Mesodermal cell (in vitro differentiated cells): ENCODE results near the gene ZXDC.

Experiments used
- H3K27ac ChIP-seq: 2 replicates; pipeline ENCODE4 v1.7.0; 2013; ENCODE audit warnings: mild to moderate bottlenecking, low read depth, low read length, moderate library complexity; ENCODE audit not compliant: severe bottlenecking
- H3K36me3 ChIP-seq: 2 replicates; pipeline ENCODE4 v1.7.1; 2013; ENCODE audit warnings: mild to moderate bottlenecking, low read length, moderate library complexity; ENCODE audit not compliant: control insufficient read depth, insufficient read depth
- H3K4me1 ChIP-seq: one replicate; pipeline ENCODE4 v1.7.1; 2013; ENCODE audit warnings: mild to moderate bottlenecking, low read length; ENCODE audit not compliant: insufficient read depth, control insufficient read depth, poor library complexity, severe bottlenecking
- H3K4me3 ChIP-seq: 2 replicates; pipeline ENCODE4 v1.7.0; 2013; ENCODE audit warnings: low read length, control low read depth, mild to moderate bottlenecking; ENCODE audit not compliant: insufficient read depth, poor library complexity, severe bottlenecking; ENCODE audit errors: extremely low read depth
- H3K9me3 ChIP-seq: 2 replicates; pipeline ENCODE4 v1.7.1; 2013; ENCODE audit warnings: mild to moderate bottlenecking, low read length, moderate library complexity; ENCODE audit not compliant: control insufficient read depth
- WGBS, 2 experiments: methylation state at CpG; one replicate each; pipeline ENCODE4 v1.1.5; 2013; ENCODE audit warnings: missing lambda C conversion rate in 2 of 2; ENCODE audit not compliant: insufficient coverage in 2 of 2; 5-methylcytosine and 5-hydroxymethylcytosine counted together

The ZXDC gene

DNA sequence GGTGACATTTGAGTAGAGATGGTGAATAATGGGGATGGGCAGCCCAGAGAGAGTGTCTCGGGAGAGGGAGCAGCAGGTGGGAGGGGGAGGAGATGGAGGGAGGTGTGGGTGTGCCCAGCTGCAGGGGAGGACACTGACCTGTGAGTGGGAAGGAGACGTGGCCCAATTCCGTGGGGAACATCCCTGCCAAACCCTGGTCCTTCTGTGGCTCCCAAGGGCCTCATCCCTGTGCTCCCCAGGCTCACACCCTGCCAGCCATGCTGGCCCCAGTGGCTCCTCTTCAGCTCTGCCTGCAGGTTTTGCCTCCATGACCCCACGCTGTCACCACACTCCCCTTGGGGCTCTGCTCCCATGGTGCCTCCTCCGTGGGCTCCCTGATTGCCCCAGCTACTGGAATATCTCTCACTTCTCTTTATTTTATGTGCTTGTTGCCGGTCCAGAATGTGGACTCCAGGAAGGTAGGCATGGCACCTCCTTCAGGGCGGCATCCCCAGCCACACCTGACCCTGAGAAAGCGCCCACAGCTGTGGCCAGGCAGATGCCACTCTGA is 74.0 kb downstream of the ZXDC start:
- WGBS, 2 experiments = 58 to 84% methylated on average over 6 to 8 of the region's 8 CpGs
- Histone ChIP-seq H3K4me3 (no peak overlapping the region), H3K27ac (no peak overlapping the region), H3K36me3 (no peaks in the 10 kb centered on the region), H3K4me1 (no peaks in the 10 kb centered on the region), H3K9me3 (no peaks in the 10 kb centered on the region)

DNA sequence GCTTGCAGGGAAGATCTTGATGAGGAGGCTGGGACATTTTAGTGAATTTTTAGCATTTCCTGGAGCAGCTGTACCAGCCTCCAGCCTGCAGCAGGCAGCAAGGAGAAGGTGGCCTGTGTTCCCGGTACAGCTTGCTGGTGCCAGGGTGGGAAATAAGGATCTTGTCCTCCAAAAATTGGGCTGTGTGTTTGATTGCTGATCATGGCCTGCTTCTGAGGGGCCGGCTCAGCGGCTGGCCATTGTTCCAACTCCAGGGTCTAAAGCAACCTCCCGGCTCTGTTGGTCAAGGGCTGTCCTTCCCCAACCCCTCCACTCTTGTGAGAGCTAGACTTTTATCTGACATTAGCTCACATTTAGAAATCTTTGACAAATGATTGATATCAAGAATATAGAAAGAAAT is 75.9 kb downstream of the ZXDC start:
- H3K4me3 ChIP-seq = no peak overlapping the region
- H3K36me3 ChIP-seq = no peaks in the 10 kb centered on the region
- no peaks in the 10 kb centered on the region for H3K9me3 ChIP-seq
- WGBS, 2 experiments = 100% methylated on average over 2 of the region's 4 CpGs
- peaks cover 4% of the 10 kb centered on the region for H3K4me1 ChIP-seq
- H3K27ac ChIP-seq = no peak overlapping the region

- H3K4me1 ChIP-seq = peaks cover 4% of the 10 kb centered on the region
- no peak overlapping the region for H3K4me3 ChIP-seq
- no peak overlapping the region for H3K27ac ChIP-seq
- WGBS, 2 experiments = 75 to 100% methylated on average over 1 of the region's 1 CpG
- H3K36me3 ChIP-seq = no peaks in the 10 kb centered on the region
- H3K9me3 ChIP-seq = no peaks in the 10 kb centered on the region
These were observed 76.3 kb downstream of the ZXDC start for GRCh38 chr3:126399351-126399735.

GRCh38 chr3:126398423-126399350 is 77.0 kb downstream of the ZXDC start:
- Histone ChIP-seq H3K4me1 (peaks cover 4% of the 10 kb centered on the region), H3K36me3 (no peaks in the 10 kb centered on the region), H3K9me3 (no peaks in the 10 kb centered on the region), H3K4me3 (no peak overlapping the region), H3K27ac (no peak overlapping the region)
- WGBS, 2 experiments = 81 to 86% methylated on average over 13 of the region's 14 CpGs

DNA sequence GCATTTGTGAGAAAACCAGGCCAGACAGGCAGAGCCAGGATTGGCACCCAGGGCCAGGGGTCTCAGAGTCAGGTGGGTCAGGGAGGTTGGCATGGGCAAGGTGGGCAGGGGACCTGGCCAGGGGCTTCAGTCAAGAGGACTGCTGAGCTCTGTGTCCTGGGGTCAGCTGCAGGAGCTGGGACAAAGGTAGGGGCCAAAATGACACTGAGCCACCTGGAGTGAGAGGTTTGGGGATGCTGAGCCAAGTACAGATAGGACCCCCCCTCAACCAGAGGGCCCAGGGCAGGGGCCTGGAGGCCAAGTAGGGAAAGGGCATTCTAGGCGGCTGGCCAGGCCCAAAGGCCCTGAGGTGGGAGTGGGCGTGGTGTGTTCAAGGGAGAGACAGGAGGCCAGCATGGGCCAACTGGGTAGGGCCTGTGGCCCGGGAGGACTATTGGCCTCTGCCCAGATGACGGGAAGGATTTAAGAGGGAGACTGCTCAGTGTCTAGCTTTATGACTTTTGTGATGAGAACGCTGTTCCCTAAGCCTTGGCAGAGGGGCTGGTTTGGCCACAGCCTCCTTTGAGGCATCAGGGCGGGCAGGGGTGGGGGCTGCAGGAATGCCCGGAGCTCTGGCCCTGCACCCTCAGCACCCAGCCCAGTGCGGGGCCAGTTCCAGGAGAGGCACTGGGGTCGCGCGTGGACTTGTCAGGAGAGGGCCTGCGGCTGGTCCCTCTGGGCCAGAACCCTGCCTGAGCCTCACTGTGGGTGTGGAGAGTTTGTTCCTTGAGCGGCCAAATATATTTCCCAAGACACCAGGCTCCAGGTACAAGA is 77.9 kb downstream of the ZXDC start:
- Histone ChIP-seq H3K4me1 (peaks cover 4% of the 10 kb centered on the region), H3K9me3 (no peaks in the 10 kb centered on the region), H3K27ac (no peak overlapping the region), H3K36me3 (no peaks in the 10 kb centered on the region), H3K4me3 (no peak overlapping the region)
- WGBS, 2 experiments = 90 to 94% methylated on average over 6 to 7 of the region's 13 CpGs

GRCh38 chr3:126396536-126396935 is 79.2 kb downstream of the ZXDC start:
- 84 to 93% methylated on average over 5 of the region's 5 CpGs for WGBS, 2 experiments
- Histone ChIP-seq H3K27ac (no peak overlapping the region), H3K4me1 (peaks cover 4% of the 10 kb centered on the region), H3K4me3 (no peak overlapping the region), H3K36me3 (no peaks in the 10 kb centered on the region), H3K9me3 (no peaks in the 10 kb centered on the region)

GRCh38 chr3:126395846-126396513 is 79.7 kb downstream of the ZXDC start:
- 90 to 92% methylated on average over 6 of the region's 6 CpGs for WGBS, 2 experiments
- no peaks in the 10 kb centered on the region for H3K9me3 ChIP-seq
- H3K36me3 ChIP-seq = no peaks in the 10 kb centered on the region
- no peak overlapping the region for H3K4me3 ChIP-seq
- H3K27ac ChIP-seq = no peak overlapping the region
- H3K4me1 ChIP-seq = peaks cover 4% of the 10 kb centered on the region

- Histone ChIP-seq H3K4me1 (peaks cover 4% of the 10 kb centered on the region), H3K9me3 (no peaks in the 10 kb centered on the region), H3K4me3 (peak overlapping the region; percentile 22), H3K36me3 (no peaks in the 10 kb centered on the region), H3K27ac (no peak overlapping the region)
- 13 to 26% methylated on average over 10 to 23 of the region's 30 CpGs for WGBS, 2 experiments
These were observed 80.7 kb downstream of the ZXDC start for GRCh38 chr3:126394977-126395321.

GRCh38 chr3:126394179-126394976 is 81.3 kb downstream of the ZXDC start, which contains the start of gene CFAP100:
Gene CFAP100, plus strand, starts transcription at chr3:126394909. Its CDS starts 1,092 bp downstream, at chr3:126396001.
- H3K4me1 ChIP-seq = peaks cover 4% of the 10 kb centered on the region
- no peaks in the 10 kb centered on the region for H3K9me3 ChIP-seq
- 36 to 47% methylated on average over 33 to 42 of the region's 43 CpGs for WGBS, 2 experiments
- H3K27ac ChIP-seq = no peak within 1 kb of the TSS
- H3K36me3 ChIP-seq = no peaks in the 10 kb centered on the region
- H3K4me3 ChIP-seq = peak within 1 kb of the TSS; percentile 22

- WGBS, 2 experiments = 94 to 100% methylated on average over 3 to 4 of the region's 4 CpGs
- Histone ChIP-seq H3K4me1 (peaks cover 4% of the 10 kb centered on the region), H3K27ac (no peak overlapping the region), H3K9me3 (no peaks in the 10 kb centered on the region), H3K36me3 (no peaks in the 10 kb centered on the region), H3K4me3 (no peak overlapping the region)
These were observed 82.1 kb downstream of the ZXDC start for GRCh38 chr3:126393563-126393962.
